BLaER1 (cell line): ENCODE results near the gene CYRIA.

Source experiments
- H3K27ac ChIP-seq: shearing (Covaris generic); formaldehyde crosslinking; 2 replicates; pipeline ENCODE4 v1.8.1; 2022
- H3K27me3 ChIP-seq: shearing (Covaris generic); formaldehyde crosslinking; 2 replicates; pipeline ENCODE4 v1.8.1; 2022
- H3K36me3 ChIP-seq: shearing (Covaris generic); formaldehyde crosslinking; 2 replicates; pipeline ENCODE4 v1.8.1; 2022
- H3K4me1 ChIP-seq: shearing (Covaris generic); formaldehyde crosslinking; 2 replicates; pipeline ENCODE4 v1.8.1; 2022
- H3K4me2 ChIP-seq: shearing (Covaris generic); formaldehyde crosslinking; 2 replicates; pipeline ENCODE4 v1.8.1; 2022
- H3K4me3 ChIP-seq: shearing (Covaris generic); formaldehyde crosslinking; 2 replicates; pipeline ENCODE4 v1.8.1; 2022
- H3K9ac ChIP-seq: shearing (Covaris generic); formaldehyde crosslinking; 2 replicates; pipeline ENCODE4 v1.8.1; 2022
- H3K9me3 ChIP-seq: shearing (Covaris generic); formaldehyde crosslinking; 2 replicates; pipeline ENCODE4 v1.8.1; 2022
- H4K20me1 ChIP-seq: shearing (Covaris generic); formaldehyde crosslinking; 2 replicates; pipeline ENCODE4 v1.8.1; 2022
- Cebpa-rat ChIP-seq: shearing (Covaris generic); IDR thresholded peaks from 2 replicates; pipeline ENCODE4 v1.8.1; 2022

The CYRIA gene

DNA sequence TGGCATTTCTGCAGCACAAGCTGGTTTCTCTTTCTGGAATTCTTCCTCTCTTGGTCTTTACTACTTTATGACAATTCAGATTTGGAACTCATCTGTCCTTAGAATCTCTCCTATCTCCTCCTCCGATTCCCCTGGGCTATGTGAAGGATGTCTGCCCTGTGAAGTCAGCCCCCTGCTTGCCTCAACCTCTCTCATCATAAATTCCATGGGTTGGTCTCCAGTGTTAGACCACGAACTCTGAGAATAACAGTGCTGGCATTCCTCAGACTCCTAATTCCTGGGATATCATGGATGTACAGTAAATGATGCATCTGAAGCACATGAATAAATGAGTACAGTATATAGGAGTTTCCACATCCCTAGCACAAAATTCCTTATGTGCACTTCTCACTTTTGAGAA lies 21.0 kb upstream of the CYRIA start:
- Histone ChIP-seq H3K27ac (no peak overlapping the region), H4K20me1 (no peaks in the 10 kb centered on the region), H3K4me2 (no peak overlapping the region), H3K9me3 (no peaks in the 10 kb centered on the region), H3K4me3 (no peak overlapping the region), H3K9ac (no peak overlapping the region), H3K27me3 (no peaks in the 10 kb centered on the region), H3K36me3 (no peaks in the 10 kb centered on the region), H3K4me1 (no peaks in the 10 kb centered on the region)
- no peak for TF ChIP-seq Cebpa-rat

GRCh38 chr2:16685340-16685715 lies 19.7 kb upstream of the CYRIA start:
- Histone ChIP-seq H3K9ac (no peak overlapping the region), H3K4me1 (no peaks in the 10 kb centered on the region), H3K36me3 (no peaks in the 10 kb centered on the region), H3K4me2 (no peak overlapping the region), H3K9me3 (no peaks in the 10 kb centered on the region), H3K4me3 (no peak overlapping the region), H4K20me1 (no peaks in the 10 kb centered on the region), H3K27ac (no peak overlapping the region), H3K27me3 (no peaks in the 10 kb centered on the region)
- no peak for TF ChIP-seq Cebpa-rat

DNA sequence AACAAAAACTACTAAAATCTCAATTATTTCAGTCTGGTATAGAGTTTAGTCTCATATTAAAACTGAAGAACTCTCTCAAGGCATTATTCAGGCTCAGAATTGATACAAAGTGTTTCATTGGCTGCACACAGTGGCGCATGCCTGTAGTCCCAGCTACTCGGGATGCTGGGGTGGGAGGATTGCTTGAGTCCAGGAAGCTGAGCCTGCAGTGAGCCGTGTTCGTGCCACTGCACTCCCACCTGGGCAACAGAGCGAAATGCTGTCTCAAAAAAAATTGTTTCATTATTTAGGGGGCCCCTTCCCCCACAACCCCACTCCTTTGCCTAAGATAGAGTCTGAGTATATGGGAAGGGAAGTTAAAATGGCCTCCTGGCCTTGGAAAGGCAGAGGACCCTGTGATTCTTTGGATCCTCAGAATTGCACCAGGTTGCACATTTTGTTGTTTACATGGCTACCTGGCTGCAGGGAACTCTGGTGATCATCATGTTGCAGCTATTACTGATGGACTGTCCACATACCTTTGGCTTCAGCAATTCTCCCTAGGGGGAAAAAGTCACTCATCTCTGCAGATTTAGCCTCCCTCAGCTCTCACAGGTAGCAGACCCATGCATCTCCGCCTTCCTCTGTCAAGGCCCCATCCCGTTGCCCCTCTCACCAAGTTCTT lies 19.2 kb upstream of the CYRIA start:
- H3K4me2 ChIP-seq = no peak overlapping the region
- no peaks in the 10 kb centered on the region for H3K27me3 ChIP-seq
- H3K4me3 ChIP-seq = no peak overlapping the region
- TF ChIP-seq Cebpa-rat = no peak
- H4K20me1 ChIP-seq = no peaks in the 10 kb centered on the region
- no peaks in the 10 kb centered on the region for H3K36me3 ChIP-seq
- no peak overlapping the region for H3K9ac ChIP-seq
- no peaks in the 10 kb centered on the region for H3K9me3 ChIP-seq
- no peaks in the 10 kb centered on the region for H3K4me1 ChIP-seq
- no peak overlapping the region for H3K27ac ChIP-seq

- no peak for TF ChIP-seq Cebpa-rat
- Histone ChIP-seq H3K4me3 (no peak overlapping the region), H3K36me3 (no peaks in the 10 kb centered on the region), H3K9me3 (no peaks in the 10 kb centered on the region), H3K4me2 (no peak overlapping the region), H3K27me3 (no peaks in the 10 kb centered on the region), H3K9ac (no peak overlapping the region), H3K4me1 (no peaks in the 10 kb centered on the region), H3K27ac (no peak overlapping the region), H4K20me1 (no peaks in the 10 kb centered on the region)
Measured at GRCh38 chr2:16683576-16683975, 17.9 kb upstream of the CYRIA start.

- H4K20me1 ChIP-seq = no peaks in the 10 kb centered on the region
- no peak overlapping the region for H3K27ac ChIP-seq
- no peak overlapping the region for H3K4me2 ChIP-seq
- no peak for TF ChIP-seq Cebpa-rat
- H3K4me1 ChIP-seq = no peaks in the 10 kb centered on the region
- peaks cover 6% of the 10 kb centered on the region; the same call in 1 of the 2 replicates for H3K9me3 ChIP-seq
- no peak overlapping the region for H3K4me3 ChIP-seq
- no peaks in the 10 kb centered on the region for H3K36me3 ChIP-seq
- no peak overlapping the region for H3K9ac ChIP-seq
- no peaks in the 10 kb centered on the region for H3K27me3 ChIP-seq
Measured at GRCh38 chr2:16682431-16683118, 16.9 kb upstream of the CYRIA start.

DNA sequence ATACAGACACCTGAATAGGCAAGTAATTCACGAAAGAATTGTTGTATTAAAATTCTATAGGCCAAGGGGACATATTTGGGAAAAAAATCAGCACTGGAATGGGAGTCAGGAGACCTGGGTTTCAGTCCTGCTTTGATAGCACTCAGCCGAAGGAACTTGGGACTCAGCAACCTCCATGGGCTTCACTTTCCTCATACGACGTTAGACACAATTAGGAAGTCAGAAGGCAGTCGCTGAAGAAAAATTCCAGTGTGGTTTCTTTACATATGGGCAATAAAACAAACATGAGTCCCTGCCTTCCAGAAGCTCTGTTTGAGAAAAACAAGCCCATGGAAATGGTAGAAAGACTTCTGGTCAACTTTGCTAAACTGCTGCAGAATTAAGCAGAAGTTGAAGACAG lies 15.1 kb upstream of the CYRIA start:
- H3K4me1 ChIP-seq = no peaks in the 10 kb centered on the region
- H3K4me2 ChIP-seq = no peak overlapping the region
- H3K36me3 ChIP-seq = no peaks in the 10 kb centered on the region
- no peak overlapping the region for H3K27ac ChIP-seq
- no peaks in the 10 kb centered on the region for H4K20me1 ChIP-seq
- H3K4me3 ChIP-seq = no peak overlapping the region
- H3K9me3 ChIP-seq = peaks cover 6% of the 10 kb centered on the region; the same call in 1 of the 2 replicates
- no peak for TF ChIP-seq Cebpa-rat
- no peaks in the 10 kb centered on the region for H3K27me3 ChIP-seq
- no peak overlapping the region for H3K9ac ChIP-seq

GRCh38 chr2:16680304-16680703 lies 14.7 kb upstream of the CYRIA start:
- Histone ChIP-seq H3K4me3 (no peak overlapping the region), H3K27me3 (no peaks in the 10 kb centered on the region), H3K27ac (no peak overlapping the region), H3K36me3 (no peaks in the 10 kb centered on the region), H4K20me1 (no peaks in the 10 kb centered on the region), H3K4me1 (peaks cover 3% of the 10 kb centered on the region; the same call in 1 of the 2 replicates), H3K4me2 (no peak overlapping the region), H3K9ac (no peak overlapping the region), H3K9me3 (peaks cover 6% of the 10 kb centered on the region; the same call in 1 of the 2 replicates)
- no peak for TF ChIP-seq Cebpa-rat

DNA sequence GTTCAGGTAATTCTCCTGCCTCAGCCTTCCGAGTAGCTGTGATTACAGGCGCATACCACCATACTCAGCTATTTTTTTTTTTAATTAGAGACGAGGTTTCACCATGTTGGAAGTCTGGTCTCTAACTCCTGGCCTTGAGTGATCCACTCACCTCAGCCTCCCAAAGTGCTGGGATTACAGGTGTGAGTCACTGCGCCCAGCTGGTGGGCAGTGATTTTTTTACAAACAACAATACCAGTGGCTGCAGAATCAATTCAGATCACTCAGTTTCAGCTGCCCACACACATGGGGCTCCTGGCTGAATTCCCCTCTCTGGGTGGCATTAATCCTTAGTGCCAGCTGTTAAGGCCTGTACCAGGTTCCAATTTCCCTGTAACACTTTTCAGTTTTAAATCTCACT lies 13.3 kb upstream of the CYRIA start:
- no peak for TF ChIP-seq Cebpa-rat
- Histone ChIP-seq H3K27ac (no peak overlapping the region), H3K27me3 (no peaks in the 10 kb centered on the region), H3K4me3 (no peak overlapping the region), H3K4me1 (peaks cover 9% of the 10 kb centered on the region), H4K20me1 (no peaks in the 10 kb centered on the region), H3K9me3 (peaks cover 6% of the 10 kb centered on the region; the same call in 1 of the 2 replicates), H3K4me2 (no peak overlapping the region), H3K9ac (no peak overlapping the region), H3K36me3 (no peaks in the 10 kb centered on the region)

- H3K27ac ChIP-seq = no peak overlapping the region
- H3K4me3 ChIP-seq = no peak overlapping the region
- no peak for TF ChIP-seq Cebpa-rat
- H3K4me2 ChIP-seq = no peak overlapping the region
- no peaks in the 10 kb centered on the region for H3K36me3 ChIP-seq
- H3K9ac ChIP-seq = no peak overlapping the region
- H4K20me1 ChIP-seq = no peaks in the 10 kb centered on the region
- H3K4me1 ChIP-seq = peaks cover 9% of the 10 kb centered on the region
- peaks cover 6% of the 10 kb centered on the region; the same call in 1 of the 2 replicates for H3K9me3 ChIP-seq
- no peaks in the 10 kb centered on the region for H3K27me3 ChIP-seq
Measured at GRCh38 chr2:16677875-16678274, 12.2 kb upstream of the CYRIA start.

DNA sequence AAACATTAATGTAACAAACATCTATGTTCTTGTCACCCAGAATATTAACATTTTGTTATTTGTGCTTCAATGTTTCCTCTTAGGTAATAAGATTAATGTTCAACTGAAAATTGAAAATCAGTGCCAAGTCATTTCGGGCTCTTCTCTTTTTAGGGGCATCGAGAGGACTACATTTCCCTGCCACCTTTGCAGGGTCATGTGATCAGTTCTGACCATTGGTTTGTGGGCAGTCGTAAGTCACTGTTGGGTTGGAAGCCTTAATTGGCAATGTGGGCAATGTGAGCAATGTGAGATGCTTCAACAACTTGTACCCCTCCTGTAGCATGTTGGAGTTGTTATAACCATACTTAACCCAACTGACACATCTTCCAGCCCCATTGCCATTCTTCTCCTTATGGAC lies 10.1 kb upstream of the CYRIA start:
- Histone ChIP-seq H3K4me2 (no peak overlapping the region), H4K20me1 (no peaks in the 10 kb centered on the region), H3K36me3 (no peaks in the 10 kb centered on the region), H3K27ac (no peak overlapping the region), H3K27me3 (no peaks in the 10 kb centered on the region), H3K4me3 (no peak overlapping the region), H3K4me1 (peaks cover 15% of the 10 kb centered on the region), H3K9ac (no peak overlapping the region), H3K9me3 (peaks cover 6% of the 10 kb centered on the region; the same call in 1 of the 2 replicates)
- TF ChIP-seq Cebpa-rat = no peak
